Sciatic nerve (tissue), 2 donors: ENCODE measurements around the gene NCS1. TPM values are rescaled to one million over a fixed set of nuclear protein-coding genes. Genes with fewer than 3 reads are reported as not detected.

Experiments
- ATAC-seq: fragments of 200-7000 bp; cut with Tn5 transposase; one replicate; pipeline ENCODE4 v1.9.1; 2020; ENCODE audit warnings: mild to moderate bottlenecking, moderate library complexity
- DNase-seq: peaks from one replicate; pipeline ENCODE4 v3.0.0-alpha.2; 2020; ENCODE audit warnings: low spot score
- intact Hi-C: fragments of 100-400 bp; cut with DNase I; formaldehyde crosslinking; loops from one replicate; pipeline ENCODE4 v1.14.2; 2022
- total RNA-seq: library from RNA; stranded (reverse); fragmentation: NEBNext Ultra II Directional; extraction: Animal tissue kit (Norgen Biotek cat#: 25700); gene quantifications from one replicate; pipeline ENCODE4 v1.2.1, GENCODE V29; 2021
- donor health status: DM: no; HTN: no; CAD: no.
- donor health status: DM: no; HTN: no; CAD: no.

NCS1 gene
- total RNA-seq, 1 donor from 2014 or later: 11.7 TPM

DNA sequence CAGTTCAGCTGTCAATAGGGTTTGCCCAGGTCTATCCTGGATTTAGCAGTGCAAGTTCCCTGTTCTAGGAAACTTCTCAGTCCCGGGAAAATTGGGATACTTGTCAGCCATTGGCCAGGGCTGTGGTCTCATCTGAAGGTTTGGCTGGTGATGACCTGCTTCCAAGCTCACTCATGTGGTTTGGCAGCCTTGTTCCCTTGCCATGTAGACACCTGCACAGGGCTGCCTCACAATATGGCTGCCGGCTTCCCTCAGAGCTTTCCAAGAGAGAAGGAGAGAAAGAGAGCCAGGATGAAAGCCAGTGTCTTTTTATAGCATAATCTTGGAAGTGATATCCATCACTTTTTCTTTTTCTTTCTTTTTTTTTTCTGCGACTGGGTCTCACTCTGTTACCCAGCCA lies 55.6 kb downstream of the NCS1 start:
- intact Hi-C loops: no loop called here
- ATAC-seq: no peak
- no peak for DNase-seq

DNA sequence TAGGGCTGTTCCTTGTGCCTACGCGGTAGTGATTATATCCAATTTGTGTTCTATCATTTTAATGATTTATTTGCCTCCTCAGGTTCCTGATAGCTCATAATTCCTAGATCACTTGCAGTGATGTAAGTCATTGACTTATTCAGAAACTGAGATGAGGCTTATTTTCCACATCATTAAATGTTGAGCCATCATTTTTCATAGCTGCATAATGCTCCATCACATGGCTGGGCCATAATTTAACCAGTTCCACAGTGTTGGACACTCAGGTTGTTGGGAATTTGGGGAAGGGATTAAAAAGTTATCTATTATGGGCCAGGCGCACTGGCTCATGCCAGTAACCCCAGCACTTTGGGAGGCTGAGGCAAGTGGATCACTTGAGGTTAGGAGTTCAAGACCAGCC lies 57.6 kb downstream of the NCS1 start:
- ATAC-seq (no peak), DNase-seq (no peak)
- intact Hi-C loops: loop anchor here (10.0 kb wide), 1 partner anchor 345 kb away; no protein-coding TSS in a partner anchor

DNA sequence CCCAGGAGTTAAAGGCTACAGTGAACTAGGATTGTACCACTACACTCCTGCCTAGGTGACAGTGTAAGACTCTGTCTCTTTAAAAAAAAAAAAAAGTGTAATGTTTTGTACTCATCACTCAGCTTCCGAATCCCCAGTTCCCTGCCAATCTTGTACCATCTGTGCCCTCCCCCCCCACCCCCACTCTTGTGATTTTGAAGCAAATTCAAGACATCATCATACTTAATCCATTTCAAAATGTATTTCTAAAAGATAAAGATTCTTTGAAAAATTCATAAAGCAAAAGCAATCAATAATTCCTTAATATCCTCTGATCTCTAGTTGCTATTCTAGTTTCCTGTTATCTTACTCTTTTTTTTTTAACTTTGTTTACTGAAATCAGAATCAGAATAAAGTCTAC lies 58.4 kb downstream of the NCS1 start:
- ATAC-seq (no peak), DNase-seq (no peak)
- intact Hi-C loops: loop anchor here (10.0 kb wide), 1 partner anchor 346 kb away; no protein-coding TSS in a partner anchor

DNA sequence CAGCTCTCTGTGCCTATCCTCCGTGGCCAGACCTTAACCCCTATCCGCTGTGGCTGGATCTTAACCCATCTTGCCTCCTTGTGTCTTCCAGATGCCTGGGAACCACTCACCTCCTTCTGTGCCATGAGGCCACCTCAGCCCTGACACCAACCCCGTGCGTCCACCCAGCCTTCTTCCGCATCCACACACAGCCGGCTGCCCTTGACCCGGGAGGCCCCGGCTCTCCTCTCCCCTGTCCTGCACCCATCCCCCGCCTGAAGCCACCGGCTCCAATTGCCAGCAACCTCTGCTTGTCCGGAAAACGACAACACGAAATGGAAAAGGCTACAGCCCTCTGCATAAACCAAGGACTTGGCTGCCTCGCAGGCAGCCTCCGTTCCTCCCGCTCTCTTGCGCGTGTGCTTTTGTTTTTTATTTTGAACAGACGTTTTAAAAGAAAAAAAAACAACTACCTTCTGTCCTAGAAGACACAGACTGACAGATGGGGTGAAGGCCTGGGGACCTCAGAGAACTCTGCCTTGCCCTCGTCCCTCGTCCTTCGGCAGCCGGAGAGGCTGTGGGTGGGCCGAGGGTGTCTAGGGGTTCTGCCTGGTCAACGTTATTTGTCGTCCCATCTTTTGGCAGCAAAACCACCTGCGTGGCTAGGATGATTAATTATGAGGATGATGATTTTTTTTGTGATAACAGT lies 60.8 kb downstream of the NCS1 start:
- ATAC-seq (no peak), DNase-seq (no peak)
- intact Hi-C loops: loop anchor here (10.0 kb wide), 1 partner anchor 348 kb away; no protein-coding TSS in a partner anchor

DNA sequence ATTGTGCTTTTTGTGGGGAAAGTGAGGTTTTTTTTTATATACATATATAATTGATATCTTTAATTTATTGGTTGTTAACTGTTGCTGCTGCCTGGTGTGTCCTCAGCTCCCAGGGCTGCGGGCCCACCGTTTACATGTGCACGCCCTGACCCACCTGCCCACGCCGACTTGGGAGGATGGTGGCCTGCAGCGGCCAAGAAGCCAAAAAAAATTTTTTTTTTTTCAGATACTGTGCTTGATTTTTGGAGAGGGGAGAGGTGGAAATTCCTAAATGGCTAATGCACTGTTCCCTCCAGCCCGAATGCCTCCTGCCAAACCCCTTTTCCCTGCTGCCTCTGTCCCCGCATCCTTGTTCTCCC lies 61.4 kb downstream of the NCS1 start:
- ATAC-seq: no peak
- intact Hi-C loops: loop anchor here (10.0 kb wide), 1 partner anchor 349 kb away; no protein-coding TSS in a partner anchor
- DNase-seq: no peak

DNA sequence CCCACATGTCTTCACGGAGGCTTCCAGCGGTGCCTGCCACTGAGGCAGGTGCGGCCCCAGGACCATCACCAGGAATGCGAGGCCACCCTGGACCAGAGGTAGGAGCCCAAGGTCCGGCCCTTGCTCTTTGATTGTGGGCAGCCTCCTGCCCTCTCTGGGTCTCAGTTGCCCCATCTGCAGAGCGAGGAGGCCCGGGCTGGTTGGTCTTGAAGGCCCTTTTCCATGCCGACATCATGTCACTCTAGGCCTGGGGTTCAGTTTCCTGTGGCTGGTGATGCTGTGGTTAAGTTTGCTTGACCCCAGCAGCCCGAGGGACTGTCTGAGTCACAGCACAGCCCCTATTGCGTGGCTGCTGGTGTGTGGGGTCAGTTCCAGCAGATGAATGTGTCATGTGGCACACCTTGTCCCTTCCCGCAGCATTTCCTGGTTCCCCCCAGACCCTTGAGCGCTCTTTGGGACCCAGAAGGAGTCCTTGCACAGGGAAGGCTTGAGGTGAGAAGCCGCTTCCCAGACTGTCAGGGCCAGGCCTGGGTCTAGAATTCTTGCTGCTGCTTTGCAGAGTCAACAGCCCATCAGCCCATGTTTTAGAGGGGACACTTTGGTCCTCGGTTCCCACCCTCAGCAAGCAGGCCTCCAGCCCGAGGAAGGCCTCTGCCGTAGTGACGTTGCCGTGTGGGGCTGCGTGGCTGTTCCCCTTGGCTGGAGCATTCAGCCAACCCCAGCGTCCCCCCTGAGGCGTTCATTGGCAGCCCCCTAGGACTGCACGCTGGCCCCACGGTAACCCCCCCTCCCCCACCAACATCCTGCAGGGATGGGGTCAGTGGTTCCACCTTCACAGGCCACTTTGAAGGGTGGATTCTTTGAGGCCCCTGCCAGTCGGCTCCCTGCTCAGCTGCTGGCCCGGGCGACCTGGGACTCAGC lies 62.4 kb downstream of the NCS1 start:
- ATAC-seq (no peak), DNase-seq (no peak)
- intact Hi-C loops: loop anchor here (10.0 kb wide), 1 partner anchor 350 kb away; no protein-coding TSS in a partner anchor

DNA sequence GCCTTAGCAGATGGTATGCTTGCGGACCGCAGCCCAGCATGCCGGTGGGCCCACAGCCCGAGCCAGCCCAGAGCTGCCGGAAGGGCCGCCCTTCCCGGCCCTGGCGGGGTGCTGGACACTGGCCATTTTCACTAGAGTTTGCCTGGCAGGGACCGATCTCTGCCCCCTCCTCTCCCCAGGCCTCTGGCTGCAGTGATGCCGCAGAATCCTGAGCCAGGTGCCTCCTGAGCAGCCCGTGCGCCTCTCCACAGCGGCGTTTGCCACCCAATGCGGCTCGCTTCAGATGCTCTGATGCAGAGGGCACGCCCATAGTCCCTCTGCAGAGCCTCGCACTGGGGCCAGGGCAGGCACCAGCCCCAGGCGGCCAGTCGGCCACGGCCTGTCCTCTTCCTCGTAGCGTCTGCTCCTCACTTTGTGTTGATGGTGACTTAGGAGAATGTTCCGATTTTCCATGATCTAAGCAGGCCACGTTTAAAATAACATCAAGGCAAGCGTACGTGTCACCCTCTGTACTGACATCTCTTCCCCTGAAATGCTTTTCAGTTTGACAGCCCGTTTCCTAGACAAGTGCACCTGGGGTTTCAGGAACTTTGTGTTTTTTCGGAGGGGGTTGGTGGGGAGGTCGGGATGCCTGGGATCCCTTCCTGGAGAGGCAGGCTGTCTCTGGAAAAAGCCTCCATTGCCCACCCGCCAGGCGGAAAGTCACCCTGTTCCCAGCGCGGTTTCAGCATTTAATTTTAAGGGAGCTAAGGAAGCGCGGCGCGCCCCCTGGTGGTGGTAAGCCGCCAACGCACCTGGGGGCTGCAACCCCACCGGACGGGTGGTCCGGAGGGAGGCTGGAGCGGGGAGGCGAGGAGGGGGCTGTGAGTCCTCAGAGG lies 63.6 kb downstream of the NCS1 start:
- intact Hi-C loops: loop anchor here (2.0 to 10.0 kb wide), 2 partner anchors 129 to 351 kb away; no protein-coding TSS in a partner anchor
- DNase-seq (peak; percentile 81), ATAC-seq (peak; percentile 69)

DNA sequence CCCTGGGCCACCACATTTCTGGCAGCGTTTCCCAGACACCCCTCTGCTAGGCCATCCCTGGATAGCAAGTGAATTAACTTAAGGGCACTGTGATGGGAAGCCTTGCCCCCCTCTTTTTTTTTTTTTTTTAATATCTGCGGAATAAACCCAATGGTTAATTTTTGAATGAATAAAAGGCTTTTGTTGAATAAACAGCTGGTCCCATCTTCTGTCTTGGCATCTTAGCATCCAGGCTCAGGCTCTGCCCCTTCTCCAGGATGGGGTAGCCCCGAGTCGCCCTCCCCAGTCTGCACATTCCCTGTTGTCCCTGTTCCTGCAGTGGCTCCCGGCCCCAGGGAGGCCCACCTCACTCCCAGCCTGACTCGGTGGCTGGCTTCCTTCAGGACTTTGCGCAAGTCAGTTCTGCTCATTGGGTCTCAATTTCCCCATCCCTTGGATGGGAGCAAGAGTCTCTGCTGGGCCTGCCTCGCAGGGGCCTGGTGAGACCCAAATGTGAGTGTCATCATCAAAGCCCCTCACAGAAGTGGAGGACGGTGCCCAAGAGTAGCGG lies 64.3 kb downstream of the NCS1 start:
- intact Hi-C loops: loop anchor here (2.0 to 10.0 kb wide), 2 partner anchors 130 to 352 kb away; no protein-coding TSS in a partner anchor
- ATAC-seq (no peak), DNase-seq (no peak)

DNA sequence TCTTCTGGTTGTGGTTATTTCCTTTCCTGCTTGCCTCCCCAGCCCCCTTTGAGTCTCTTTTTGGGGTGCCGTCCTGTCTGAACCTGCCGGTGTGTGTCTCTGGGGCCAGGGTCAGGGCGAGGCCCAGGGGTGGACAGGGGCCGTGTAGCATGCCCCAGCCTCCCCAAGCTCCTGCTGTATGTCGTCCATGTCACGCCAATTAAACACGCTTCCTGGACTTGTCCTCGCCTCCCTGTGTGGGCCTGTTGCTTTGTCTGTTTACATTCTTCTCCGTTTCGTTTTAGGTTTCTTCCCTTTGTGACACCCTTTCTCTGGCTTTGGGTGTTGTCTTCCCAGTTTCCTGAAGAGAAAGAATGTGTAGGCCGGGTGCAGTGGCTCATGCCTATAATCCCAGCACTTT lies 64.9 kb downstream of the NCS1 start:
- intact Hi-C loops: loop anchor here (2.0 to 10.0 kb wide), 2 partner anchors 130 to 352 kb away; no protein-coding TSS in a partner anchor
- DNase-seq (no peak), ATAC-seq (no peak)

DNA sequence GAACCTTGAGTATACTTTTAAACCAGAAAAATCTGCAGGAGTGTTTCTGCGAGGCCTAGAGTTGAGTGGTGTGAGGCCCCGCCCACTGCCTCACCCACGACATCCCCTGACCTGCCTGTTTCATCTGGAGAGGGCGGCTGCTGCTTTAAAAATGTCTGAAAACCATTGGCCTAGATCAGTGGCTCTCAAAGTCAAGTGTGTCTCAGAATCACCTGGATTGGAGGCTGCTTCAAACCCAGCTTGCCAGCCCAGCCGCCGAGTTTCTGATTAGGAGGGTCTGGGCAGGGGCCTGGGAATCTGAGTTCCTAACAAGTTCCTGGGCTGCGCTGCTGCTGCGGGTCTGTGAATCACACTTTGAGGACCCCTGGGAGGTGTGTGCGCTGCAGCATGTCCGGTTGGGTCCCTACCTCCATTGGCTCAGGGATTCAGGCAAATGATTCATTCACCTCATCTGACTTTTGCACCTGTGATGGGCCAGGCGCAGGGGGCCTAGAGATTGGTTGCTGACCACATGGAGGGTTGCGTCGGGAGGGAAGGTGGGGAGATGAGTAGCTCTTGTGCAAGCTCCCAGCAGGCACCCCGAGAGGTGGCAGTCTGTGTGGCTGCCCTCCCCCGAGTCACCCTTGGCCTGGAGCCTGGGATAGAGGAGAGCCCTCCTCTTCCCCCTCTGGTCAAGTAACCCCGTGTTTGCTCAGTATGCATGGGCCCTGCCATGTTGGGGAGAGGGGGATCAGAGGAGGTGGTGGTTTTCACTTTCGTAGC lies 65.7 kb downstream of the NCS1 start:
- intact Hi-C loops: loop anchor here (2.0 to 10.0 kb wide), 2 partner anchors 131 to 353 kb away; no protein-coding TSS in a partner anchor
- no peak for ATAC-seq
- no peak for DNase-seq

DNA sequence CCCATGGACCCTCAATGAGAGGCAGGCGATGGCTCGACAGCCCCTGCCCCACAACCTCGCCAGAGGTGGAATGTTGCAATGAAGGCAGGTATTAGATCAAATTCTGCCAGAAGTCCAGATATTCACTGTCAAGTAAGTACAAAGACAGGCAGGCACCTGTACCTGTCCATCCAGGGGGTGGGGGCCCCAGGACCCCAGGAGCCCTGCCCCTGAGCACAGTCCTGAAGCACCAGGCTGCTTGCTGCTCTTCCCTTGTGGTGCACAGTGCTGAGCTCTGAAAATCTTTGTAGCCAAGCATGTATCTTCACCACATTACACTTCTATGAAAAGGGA lies 67.1 kb downstream of the NCS1 start:
- intact Hi-C loops: loop anchor here (10.0 kb wide), 1 partner anchor 355 kb away; no protein-coding TSS in a partner anchor
- ATAC-seq: no peak
- no peak for DNase-seq

DNA sequence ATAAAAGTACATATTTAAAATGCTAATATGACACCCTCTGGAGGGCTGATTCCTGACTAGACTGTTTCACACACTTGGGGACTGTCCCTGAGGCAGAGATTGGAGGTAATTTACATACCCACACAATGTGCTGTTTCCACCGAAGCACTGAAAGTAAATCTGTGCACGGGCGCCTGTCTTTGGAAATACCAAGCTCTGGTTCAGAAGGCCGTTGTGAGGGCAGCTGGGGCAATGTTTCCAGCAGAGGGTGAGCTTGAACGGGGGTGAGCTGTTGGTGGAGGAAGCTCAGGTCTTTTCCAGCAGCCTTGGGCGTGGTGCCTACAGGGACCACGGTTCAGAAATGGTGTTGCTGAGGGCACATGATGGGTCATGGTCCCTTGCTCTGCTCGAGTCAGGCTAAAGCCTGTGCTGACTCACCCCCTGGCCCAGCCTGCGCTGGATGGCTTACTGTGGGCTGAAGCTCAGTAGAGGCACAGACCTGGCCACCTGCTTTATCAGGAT lies 67.6 kb downstream of the NCS1 start:
- intact Hi-C loops: loop anchor here (10.0 kb wide), 1 partner anchor 355 kb away; no protein-coding TSS in a partner anchor
- DNase-seq (no peak), ATAC-seq (no peak)

DNA sequence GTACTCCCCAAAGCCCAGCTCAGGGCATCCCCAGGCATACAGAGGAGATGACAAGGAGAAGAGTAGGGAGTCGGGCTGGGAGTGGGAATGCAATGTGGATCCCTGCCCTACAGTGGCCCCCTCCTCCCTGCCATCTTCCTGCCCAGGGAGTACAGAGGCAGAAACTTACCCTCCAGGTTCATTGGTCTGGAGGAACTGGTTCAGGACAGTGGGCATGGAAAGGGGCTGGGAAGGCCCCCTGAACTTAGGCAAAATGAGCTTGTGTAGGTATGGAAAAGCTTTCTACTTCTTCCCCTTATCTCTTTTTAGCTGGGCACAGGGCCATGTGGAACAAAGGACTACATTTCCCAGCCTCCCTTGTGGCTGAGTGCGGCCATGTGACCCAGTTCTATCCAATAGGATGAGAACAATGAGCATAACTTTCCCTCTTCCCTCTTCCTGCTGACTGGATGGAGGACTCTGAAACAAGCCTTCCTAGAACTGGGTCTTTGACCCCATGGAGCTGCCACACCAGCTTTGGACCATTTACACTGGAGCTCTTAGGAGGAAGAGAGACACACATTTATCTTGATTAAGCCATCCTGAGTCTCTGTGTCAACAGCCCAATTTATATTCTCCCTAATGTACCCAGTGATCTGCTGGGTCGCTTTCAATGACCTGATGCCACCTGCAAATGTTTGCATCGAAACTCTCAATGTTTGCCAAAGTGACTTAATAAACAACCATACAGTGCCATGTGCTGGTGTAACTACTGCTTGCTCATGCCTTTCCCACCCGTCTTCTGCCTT lies 68.4 kb downstream of the NCS1 start:
- no peak for DNase-seq
- intact Hi-C loops: no loop called here
- peak; percentile 83 for ATAC-seq

DNA sequence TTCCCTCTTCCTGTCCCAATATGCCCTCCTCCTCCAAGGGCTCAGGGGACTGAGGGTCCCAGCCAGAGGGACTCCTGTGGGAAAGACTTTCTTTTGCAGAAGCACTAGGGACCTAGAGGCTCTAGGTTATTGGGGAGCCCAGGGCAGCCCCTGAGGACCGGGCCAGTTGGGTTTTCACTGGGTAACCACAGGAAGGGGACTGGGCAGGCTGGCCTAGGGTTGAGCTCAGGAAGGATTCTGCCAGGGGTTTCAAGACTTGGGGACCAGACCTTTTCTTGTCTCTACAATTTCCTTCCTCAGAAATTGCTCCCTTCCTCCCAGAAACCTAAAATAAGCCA lies 69.0 kb downstream of the NCS1 start:
- DNase-seq: no peak

DNA sequence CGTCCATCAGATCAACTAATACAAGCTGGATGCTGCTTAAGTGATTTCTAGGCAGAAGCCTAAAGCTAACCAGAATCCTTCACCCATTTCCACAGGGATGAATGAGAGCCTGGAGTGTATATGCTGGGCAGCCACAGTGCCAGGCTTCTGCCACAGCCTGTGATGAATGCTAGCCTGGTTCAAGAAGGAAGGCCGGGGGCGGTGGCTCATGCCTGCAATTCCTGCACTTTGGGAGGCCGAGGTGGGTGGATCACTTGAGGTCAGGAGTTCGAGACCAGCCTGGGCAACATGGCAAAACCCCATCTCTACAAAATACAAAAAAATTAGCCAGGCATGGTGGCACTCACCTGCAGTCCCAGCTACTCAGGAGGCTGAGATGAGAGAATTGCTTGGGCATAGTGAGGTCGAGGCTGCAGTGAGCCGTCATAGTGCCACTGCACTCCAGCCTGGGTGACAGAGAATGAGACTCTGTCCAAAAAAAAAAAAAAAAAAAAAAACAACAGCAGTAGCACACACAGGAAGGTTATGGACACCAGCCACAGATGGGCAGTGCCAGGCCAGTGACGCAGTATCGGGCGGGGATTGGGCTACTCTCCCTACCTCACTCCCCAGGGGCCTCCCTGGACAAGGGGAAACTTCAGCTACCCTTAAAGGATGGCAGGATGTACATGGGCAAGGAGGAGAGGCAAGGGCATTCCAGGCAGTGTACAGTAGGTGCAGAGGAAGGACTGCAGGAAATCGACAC lies 70.2 kb downstream of the NCS1 start:
- DNase-seq (no peak), ATAC-seq (no peak)
- intact Hi-C loops: no loop called here

More for the DNA sequence above, 69.0 kb downstream of the NCS1 start:
- ATAC-seq: no peak
- intact Hi-C loops: no loop called here
